GM12878 (cell line): ENCODE data around the gene KLF7. TPM values are rescaled to one million over a fixed set of nuclear protein-coding genes. Genes with fewer than 3 reads are reported as not detected.

Source experiments
- ATAC-seq: fragments of 200-7000 bp; cut with Tn5 transposase; 3 replicates; pipeline ENCODE4 v1.9.1; 2020; ENCODE audit warnings: mild to moderate bottlenecking, moderate library complexity
- BruUV-seq: library from RNA; stranded (reverse); fragments of 400-500 nt; replicated peaks from 2 replicates; lab custom pipeline; 2021; lab: Mats Ljungman, UMichigan
- CTCF ChIA-PET: fragments of 300-600 bp; sonication (Branson Sonifier 250); formaldehyde crosslinking; extraction: SDS; loops from one replicate; lab custom pipeline; 2021; ENCODE audit warnings: inconsistent platforms; lab: Yijun Ruan, JAX
- POLR2A ChIA-PET: fragments of 350-600 bp; formaldehyde crosslinking; extraction: SDS; loops from one replicate; lab custom pipeline; 2021; ENCODE audit warnings: inconsistent platforms; lab: Charles Lee
- RAD21 ChIA-PET: fragments of 300-600 bp; sonication (Branson Sonifier 250); formaldehyde crosslinking; loops from one replicate; lab custom pipeline; 2023; ENCODE audit warnings: antibody characterized with exemption; ENCODE audit not compliant: unreplicated experiment; lab: Charles Lee
- SMC1A ChIA-PET: fragments of 300-600 bp; sonication (Branson Sonifier 250); formaldehyde crosslinking; loops from one replicate; lab custom pipeline; 2023; ENCODE audit not compliant: unreplicated experiment, uncharacterized antibody; lab: Charles Lee
- DNase-seq: peaks from one replicate; pipeline ENCODE4 v3.0.0-alpha.2; 2011; ENCODE audit warnings: low read depth, low spot score
- FAIRE-seq: peaks from 3 replicates; lab custom pipeline; 2011; peaks lifted over from hg19 to GRCh38; lab: Jason Lieb, UNC
- H2AFZ ChIP-seq: 2 replicates; pipeline ENCODE4 v1.6.0; 2011; ENCODE audit warnings: low read depth, low read length, control low read depth; ENCODE audit not compliant: control insufficient read depth
- H3K27ac ChIP-seq: 2 replicates; pipeline ENCODE4 v1.5.1; 2011; ENCODE audit warnings: control low read depth; ENCODE audit not compliant: control insufficient read depth, insufficient read depth
- H3K27me3 ChIP-seq, 2 experiments: replicated peaks in 1 of 2; 2 replicates each; pipeline versions ENCODE4 v1.6.0 to v1.6.1; 2011; ENCODE audit warnings: low read length in 1 of 2; ENCODE audit not compliant: control insufficient read depth in 2 of 2, insufficient read depth in 2 of 2
- H3K36me3 ChIP-seq, 2 experiments: 2 replicates each; pipeline ENCODE4 v1.5.1; 2011; ENCODE audit warnings: low read length in 1 of 2; ENCODE audit not compliant: control insufficient read depth in 2 of 2, insufficient read depth in 2 of 2
- H3K4me1 ChIP-seq: 2 replicates; pipeline ENCODE4 v1.6.1; 2011; ENCODE audit warnings: mild to moderate bottlenecking, low read length, moderate library complexity, mixed read lengths; ENCODE audit not compliant: control insufficient read depth, insufficient read depth
- H3K4me2 ChIP-seq: 2 replicates; pipeline ENCODE4 v1.6.0; 2011; ENCODE audit warnings: control low read depth; ENCODE audit not compliant: control insufficient read depth, insufficient read depth
- H3K4me3 ChIP-seq: fragments of 200-600 bp; sonication (generic); 2 replicates; pipeline ENCODE4 v1.5.1; 2016
- H3K79me2 ChIP-seq: 2 replicates; pipeline ENCODE4 v1.6.0; 2011; ENCODE audit warnings: low read length; ENCODE audit not compliant: control insufficient read depth, insufficient read depth
- H3K9ac ChIP-seq: 2 replicates; pipeline ENCODE4 v1.8.0; 2011; ENCODE audit warnings: low read length, control low read depth, mixed read lengths; ENCODE audit not compliant: control insufficient read depth, insufficient read depth
- H3K9me3 ChIP-seq: replicated peaks from 3 replicates; pipeline ENCODE4 v1.5.1; 2011; ENCODE audit warnings: mild to moderate bottlenecking, low read length; ENCODE audit not compliant: control insufficient read depth, insufficient read depth
- H4K20me1 ChIP-seq: 2 replicates; pipeline ENCODE4 v1.6.0; 2011; ENCODE audit not compliant: control insufficient read depth, insufficient read depth
- ATF3 ChIP-seq: IDR thresholded peaks from 2 replicates; pipeline ENCODE4 v1.6.1; 2011; ENCODE audit warnings: low read depth, mild to moderate bottlenecking, low read length, moderate library complexity, borderline replicate concordance; ENCODE audit errors: extremely low read depth
- BHLHE40 ChIP-seq, 2 experiments: fragments of 450-650 bp in 1 of 2; IDR thresholded peaks; 2 replicates each; pipeline ENCODE4 v1.6.1; 2011 to 2017; ENCODE audit warnings: low read depth in 2 of 2, borderline replicate concordance in 1 of 2, improper control_type of control experiment in 1 of 2, low read length in 1 of 2, mild to moderate bottlenecking in 1 of 2
- CBFB ChIP-seq: IDR thresholded peaks from 2 replicates; pipeline ENCODE4 v1.6.1; 2016; ENCODE audit warnings: antibody characterized with exemption, low read depth
- CREM ChIP-seq: IDR thresholded peaks from 2 replicates; pipeline ENCODE4 v1.6.1; 2014; ENCODE audit warnings: antibody characterized with exemption, low read depth
- HDAC2 ChIP-seq: fragments of 200-600 bp; sonication (generic); IDR thresholded peaks from 2 replicates; pipeline ENCODE4 v1.6.1; 2017
- SMC3 ChIP-seq: IDR thresholded peaks from 2 replicates; pipeline ENCODE4 v1.6.1; 2011; ENCODE audit warnings: low read length, improper control_type of control experiment, borderline replicate concordance
- WGBS: methylation state at CpG from one replicate; pipeline ENCODE4 v1.1.6; 2016; ENCODE audit warnings: low lambda C conversion rate; ENCODE audit not compliant: insufficient replicate concordance, insufficient coverage; ENCODE audit errors: missing lambda C conversion rate; 5-methylcytosine and 5-hydroxymethylcytosine counted together
- in situ Hi-C: fragments of 300-500 bp; cut with MboI; formaldehyde crosslinking; loops from 9 replicates; pipeline ENCODE4 v1.14.3; 2018; ENCODE audit warnings: mixed read lengths
- intact Hi-C: fragments of 100-400 bp; cut with micrococcal nuclease; formaldehyde crosslinking; loops from one replicate; pipeline ENCODE4 v1.14.2; 2022; ENCODE audit not compliant: unreplicated experiment
- polyA plus RNA-seq, 11 experiments: library from polyadenylated mRNA; depleted of rRNA in 4 of 11; unstranded in 6 of 11; stranded (reverse) in 5 of 11; fragments of >200 nt; fragmentation: Nextera tagmentation in 4 of 11; fragmentation: Illumina TruSeq in 1 of 11; extraction: Ambion mirVana in 4 of 11; extraction: Trizol in 1 of 11; gene quantifications; 1 replicate in 1 of 11; 2 replicates in 10 of 11; pipeline versions ENCODE4 v1.2.1 to v1.2.3, GENCODE V29; 2011 to 2016; ENCODE audit warnings: inconsistent platforms in 2 of 11, missing spikeins in 2 of 11, low read depth in 1 of 11
- total RNA-seq, 4 experiments: library from RNA; depleted of rRNA in 3 of 4; stranded (reverse); fragments of >200 nt in 3 of 4; fragmentation: Illumina TruSeq in 1 of 4; extraction: Trizol in 1 of 4; gene quantifications; 2 replicates each; pipeline versions ENCODE4 v1.2.1 to v1.2.3, GENCODE V29; 2013 to 2021
- TF ChIP-seq, protein P1 (sequence below): fragments of 450-650 bp; formaldehyde crosslinking; IDR thresholded peaks from 2 replicates; pipeline ENCODE4 v1.4.0; 2022; ENCODE audit warnings: mild to moderate bottlenecking, moderate library complexity
- TF ChIP-seq, protein P2 (sequence below): fragments of 450-650 bp; formaldehyde crosslinking; IDR thresholded peaks from 2 replicates; pipeline ENCODE4 v1.4.0; 2020; ENCODE audit warnings: mild to moderate bottlenecking, moderate library complexity
- TF ChIP-seq, protein P3 (sequence below): fragments of 150-350 bp; IDR thresholded peaks from 2 replicates; pipeline ENCODE4 v1.6.1; 2016; ENCODE audit warnings: low read depth, low read length
- TF ChIP-seq, protein P4 (sequence below): fragments of 450-650 bp; IDR thresholded peaks from 2 replicates; pipeline ENCODE4 v1.6.1; 2017; ENCODE audit warnings: borderline replicate concordance

Gene KLF7
- total and polyA plus RNA-seq, 10 of the 15 experiments (the other 5 are each of a cell fraction or from before 2014, with no cell fraction given), result 2.4 to 24.8 (median 8.5) TPM

DNA sequence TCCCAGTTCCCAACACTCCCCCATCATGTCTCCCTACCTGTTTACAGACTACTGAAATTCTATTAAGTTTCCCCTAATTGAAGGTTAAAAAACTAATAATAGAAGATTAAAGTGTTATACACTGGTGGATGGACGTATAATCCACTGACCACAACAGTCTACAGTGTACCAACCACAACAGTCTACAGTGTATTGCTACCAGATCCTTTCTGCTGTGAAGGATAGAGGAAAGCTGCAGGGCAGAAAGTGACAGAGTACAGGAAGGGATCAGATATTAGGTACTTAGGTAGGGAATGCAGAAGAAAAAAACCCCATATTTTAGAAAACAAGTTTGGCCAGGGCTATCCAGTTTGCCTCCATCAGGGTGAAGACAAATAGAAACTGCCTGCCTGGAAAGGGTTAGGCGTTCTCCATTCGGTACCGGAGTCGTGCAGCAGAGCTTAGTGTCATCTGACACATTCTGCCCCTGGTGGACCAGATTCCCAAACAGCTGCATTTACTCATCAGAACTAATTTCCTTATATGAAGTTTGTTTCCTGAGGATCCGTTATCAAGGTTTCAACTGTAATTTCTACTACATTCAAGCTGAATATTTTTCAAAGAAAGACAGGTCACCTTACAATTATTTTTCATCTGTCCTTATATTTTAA, 49.9 kb downstream of the KLF7 start:
- Histone ChIP-seq H2AFZ (no peak overlapping the region), H3K27me3 (no peaks in the 10 kb centered on the region), H3K4me2 (no peak overlapping the region), H3K4me3 (no peak overlapping the region), H3K9ac (no peak overlapping the region), H3K36me3 (no peaks in the 10 kb centered on the region), H3K4me1 (no peaks in the 10 kb centered on the region), H4K20me1 (no peaks in the 10 kb centered on the region), H3K79me2 (no peaks in the 10 kb centered on the region; the same call in 1 of the 2 replicates), H3K27ac (no peak overlapping the region), H3K9me3 (no peaks in the 10 kb centered on the region)
- POLR2A ChIA-PET, result interaction anchor here (0.9 kb wide), 1 partner anchor 11 kb away, joined by 3 read pairs; no protein-coding TSS in a partner anchor
- no TSS peak for BruUV-seq
- ATAC-seq (no peak), DNase-seq (no peak), FAIRE-seq (peak; percentile 41)
- SMC1A ChIA-PET, result interaction anchor here (0.7 to 1.4 kb wide), 2 partner anchors 10 to 52 kb away, joined by 3 to 4 read pairs; no protein-coding TSS in a partner anchor
- CTCF ChIA-PET, result no interaction called here
- RAD21 ChIA-PET, result no interaction called here
- intact Hi-C loops (no loop called here), in situ Hi-C loops (no loop called here)
- 72% methylated on average over 6 of the region's 6 CpGs for whole genome bisulfite sequencing
- TF ChIP-seq ATF3, result no peak
- no peak for TF ChIP-seq CREM
- TF ChIP-seq, protein P1, sequence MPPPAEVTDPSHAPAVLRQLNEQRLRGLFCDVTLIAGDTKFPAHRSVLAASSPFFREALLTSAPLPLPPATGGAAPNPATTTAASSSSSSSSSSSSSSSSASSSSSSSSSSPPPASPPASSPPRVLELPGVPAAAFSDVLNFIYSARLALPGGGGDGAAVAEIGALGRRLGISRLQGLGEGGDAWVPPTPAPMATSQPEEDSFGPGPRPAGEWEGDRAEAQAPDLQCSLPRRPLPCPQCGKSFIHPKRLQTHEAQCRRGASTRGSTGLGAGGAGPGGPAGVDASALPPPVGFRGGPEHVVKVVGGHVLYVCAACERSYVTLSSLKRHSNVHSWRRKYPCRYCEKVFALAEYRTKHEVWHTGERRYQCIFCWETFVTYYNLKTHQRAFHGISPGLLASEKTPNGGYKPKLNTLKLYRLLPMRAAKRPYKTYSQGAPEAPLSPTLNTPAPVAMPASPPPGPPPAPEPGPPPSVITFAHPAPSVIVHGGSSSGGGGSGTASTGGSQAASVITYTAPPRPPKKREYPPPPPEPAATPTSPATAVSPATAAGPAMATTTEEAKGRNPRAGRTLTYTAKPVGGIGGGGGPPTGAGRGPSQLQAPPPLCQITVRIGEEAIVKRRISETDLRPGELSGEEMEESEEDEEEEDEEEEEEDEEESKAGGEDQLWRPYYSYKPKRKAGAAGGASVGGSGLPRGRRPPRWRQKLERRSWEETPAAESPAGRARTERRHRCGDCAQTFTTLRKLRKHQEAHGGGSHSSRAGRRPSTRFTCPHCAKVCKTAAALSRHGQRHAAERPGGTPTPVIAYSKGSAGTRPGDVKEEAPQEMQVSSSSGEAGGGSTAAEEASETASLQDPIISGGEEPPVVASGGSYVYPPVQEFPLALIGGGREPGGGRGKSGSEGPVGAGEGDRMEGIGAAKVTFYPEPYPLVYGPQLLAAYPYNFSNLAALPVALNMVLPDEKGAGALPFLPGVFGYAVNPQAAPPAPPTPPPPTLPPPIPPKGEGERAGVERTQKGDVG (CRISPR knock-in tag), result no peak
- TF ChIP-seq HDAC2, result no peak
- TF ChIP-seq, protein P2, sequence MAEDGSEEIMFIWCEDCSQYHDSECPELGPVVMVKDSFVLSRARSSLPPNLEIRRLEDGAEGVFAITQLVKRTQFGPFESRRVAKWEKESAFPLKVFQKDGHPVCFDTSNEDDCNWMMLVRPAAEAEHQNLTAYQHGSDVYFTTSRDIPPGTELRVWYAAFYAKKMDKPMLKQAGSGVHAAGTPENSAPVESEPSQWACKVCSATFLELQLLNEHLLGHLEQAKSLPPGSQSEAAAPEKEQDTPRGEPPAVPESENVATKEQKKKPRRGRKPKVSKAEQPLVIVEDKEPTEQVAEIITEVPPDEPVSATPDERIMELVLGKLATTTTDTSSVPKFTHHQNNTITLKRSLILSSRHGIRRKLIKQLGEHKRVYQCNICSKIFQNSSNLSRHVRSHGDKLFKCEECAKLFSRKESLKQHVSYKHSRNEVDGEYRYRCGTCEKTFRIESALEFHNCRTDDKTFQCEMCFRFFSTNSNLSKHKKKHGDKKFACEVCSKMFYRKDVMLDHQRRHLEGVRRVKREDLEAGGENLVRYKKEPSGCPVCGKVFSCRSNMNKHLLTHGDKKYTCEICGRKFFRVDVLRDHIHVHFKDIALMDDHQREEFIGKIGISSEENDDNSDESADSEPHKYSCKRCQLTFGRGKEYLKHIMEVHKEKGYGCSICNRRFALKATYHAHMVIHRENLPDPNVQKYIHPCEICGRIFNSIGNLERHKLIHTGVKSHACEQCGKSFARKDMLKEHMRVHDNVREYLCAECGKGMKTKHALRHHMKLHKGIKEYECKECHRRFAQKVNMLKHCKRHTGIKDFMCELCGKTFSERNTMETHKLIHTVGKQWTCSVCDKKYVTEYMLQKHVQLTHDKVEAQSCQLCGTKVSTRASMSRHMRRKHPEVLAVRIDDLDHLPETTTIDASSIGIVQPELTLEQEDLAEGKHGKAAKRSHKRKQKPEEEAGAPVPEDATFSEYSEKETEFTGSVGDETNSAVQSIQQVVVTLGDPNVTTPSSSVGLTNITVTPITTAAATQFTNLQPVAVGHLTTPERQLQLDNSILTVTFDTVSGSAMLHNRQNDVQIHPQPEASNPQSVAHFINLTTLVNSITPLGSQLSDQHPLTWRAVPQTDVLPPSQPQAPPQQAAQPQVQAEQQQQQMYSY (CRISPR knock-in tag), result no peak
- no peak for TF ChIP-seq BHLHE40 (IDR thresholded peaks at IDR 0.05; ENCODE audit: borderline replicate concordance in 1 of 2, low read depth in 2 of 2, low read length in 1 of 2)
- TF ChIP-seq, protein P3, sequence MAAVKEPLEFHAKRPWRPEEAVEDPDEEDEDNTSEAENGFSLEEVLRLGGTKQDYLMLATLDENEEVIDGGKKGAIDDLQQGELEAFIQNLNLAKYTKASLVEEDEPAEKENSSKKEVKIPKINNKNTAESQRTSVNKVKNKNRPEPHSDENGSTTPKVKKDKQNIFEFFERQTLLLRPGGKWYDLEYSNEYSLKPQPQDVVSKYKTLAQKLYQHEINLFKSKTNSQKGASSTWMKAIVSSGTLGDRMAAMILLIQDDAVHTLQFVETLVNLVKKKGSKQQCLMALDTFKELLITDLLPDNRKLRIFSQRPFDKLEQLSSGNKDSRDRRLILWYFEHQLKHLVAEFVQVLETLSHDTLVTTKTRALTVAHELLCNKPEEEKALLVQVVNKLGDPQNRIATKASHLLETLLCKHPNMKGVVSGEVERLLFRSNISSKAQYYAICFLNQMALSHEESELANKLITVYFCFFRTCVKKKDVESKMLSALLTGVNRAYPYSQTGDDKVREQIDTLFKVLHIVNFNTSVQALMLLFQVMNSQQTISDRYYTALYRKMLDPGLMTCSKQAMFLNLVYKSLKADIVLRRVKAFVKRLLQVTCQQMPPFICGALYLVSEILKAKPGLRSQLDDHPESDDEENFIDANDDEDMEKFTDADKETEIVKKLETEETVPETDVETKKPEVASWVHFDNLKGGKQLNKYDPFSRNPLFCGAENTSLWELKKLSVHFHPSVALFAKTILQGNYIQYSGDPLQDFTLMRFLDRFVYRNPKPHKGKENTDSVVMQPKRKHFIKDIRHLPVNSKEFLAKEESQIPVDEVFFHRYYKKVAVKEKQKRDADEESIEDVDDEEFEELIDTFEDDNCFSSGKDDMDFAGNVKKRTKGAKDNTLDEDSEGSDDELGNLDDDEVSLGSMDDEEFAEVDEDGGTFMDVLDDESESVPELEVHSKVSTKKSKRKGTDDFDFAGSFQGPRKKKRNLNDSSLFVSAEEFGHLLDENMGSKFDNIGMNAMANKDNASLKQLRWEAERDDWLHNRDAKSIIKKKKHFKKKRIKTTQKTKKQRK, result no peak
- TF ChIP-seq SMC3, result no peak
- TF ChIP-seq CBFB, result no peak
- TF ChIP-seq, protein P4, sequence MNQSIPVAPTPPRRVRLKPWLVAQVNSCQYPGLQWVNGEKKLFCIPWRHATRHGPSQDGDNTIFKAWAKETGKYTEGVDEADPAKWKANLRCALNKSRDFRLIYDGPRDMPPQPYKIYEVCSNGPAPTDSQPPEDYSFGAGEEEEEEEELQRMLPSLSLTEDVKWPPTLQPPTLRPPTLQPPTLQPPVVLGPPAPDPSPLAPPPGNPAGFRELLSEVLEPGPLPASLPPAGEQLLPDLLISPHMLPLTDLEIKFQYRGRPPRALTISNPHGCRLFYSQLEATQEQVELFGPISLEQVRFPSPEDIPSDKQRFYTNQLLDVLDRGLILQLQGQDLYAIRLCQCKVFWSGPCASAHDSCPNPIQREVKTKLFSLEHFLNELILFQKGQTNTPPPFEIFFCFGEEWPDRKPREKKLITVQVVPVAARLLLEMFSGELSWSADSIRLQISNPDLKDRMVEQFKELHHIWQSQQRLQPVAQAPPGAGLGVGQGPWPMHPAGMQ, result no peak
